Endothelial cell of umbilical vein (primary cell): ENCODE results near the gene SLAMF8. TPM values are rescaled to one million over a fixed set of nuclear protein-coding genes. Genes with fewer than 3 reads are reported as not detected.

Experiments
- BruUV-seq: library from RNA; stranded (reverse); fragments of 400-500 nt; replicated peaks from 2 replicates; lab custom pipeline; 2021; lab: Mats Ljungman, UMichigan
- CTCF ChIA-PET: fragments of 300-600, 350-600 bp; sonication (Branson Sonifier 250); formaldehyde crosslinking; loops from one replicate; lab custom pipeline; 2021; ENCODE audit warnings: antibody characterized with exemption, inconsistent platforms; lab: Charles Lee
- POLR2A ChIA-PET: fragments of 300-600, 350-600 bp; sonication (Branson Sonifier 250); formaldehyde crosslinking; loops from one replicate; lab custom pipeline; 2021; ENCODE audit warnings: antibody characterized with exemption, inconsistent platforms; lab: Charles Lee
- DNase-seq: peaks from one replicate; pipeline ENCODE4 v3.0.0-alpha.2; 2011; ENCODE audit warnings: low read depth, low spot score
- FAIRE-seq: peaks from 2 replicates; lab custom pipeline; 2011; peaks lifted over from hg19 to GRCh38; lab: Jason Lieb, UNC
- H2AFZ ChIP-seq: 2 replicates; pipeline ENCODE4 v1.6.0; 2012; ENCODE audit warnings: low read depth, low read length, control low read depth, inconsistent platforms
- H3K27ac ChIP-seq: 2 replicates; pipeline ENCODE4 v1.5.1; 2011; ENCODE audit warnings: low read depth, mild to moderate bottlenecking, control low read depth, low read length, moderate library complexity; ENCODE audit not compliant: insufficient read depth
- H3K27me3 ChIP-seq, 2 experiments: 2 replicates each; pipeline versions ENCODE4 v1.6.0 to v1.6.1; 2011; ENCODE audit warnings: low read length in 2 of 2, mixed read lengths in 1 of 2; ENCODE audit not compliant: control insufficient read depth in 2 of 2, insufficient read depth in 2 of 2
- H3K36me3 ChIP-seq, 2 experiments: 2 replicates in 1 of 2; 3 replicates in 1 of 2; pipeline ENCODE4 v1.5.1; 2011; ENCODE audit warnings: low read length in 2 of 2, mild to moderate bottlenecking in 1 of 2, moderate library complexity in 1 of 2; ENCODE audit not compliant: control insufficient read depth in 2 of 2, insufficient read depth in 2 of 2; ENCODE audit errors: extremely low read depth in 1 of 2
- H3K4me1 ChIP-seq: 3 replicates; pipeline ENCODE4 v1.5.1; 2011; ENCODE audit warnings: mild to moderate bottlenecking, low read length; ENCODE audit not compliant: control insufficient read depth, insufficient read depth; ENCODE audit errors: extremely low read depth
- H3K4me2 ChIP-seq: 2 replicates; pipeline ENCODE4 v1.6.1; 2011; ENCODE audit warnings: low read length, control low read depth, mixed read lengths; ENCODE audit not compliant: insufficient read depth
- H3K4me3 ChIP-seq, 3 experiments: fragments of 200-600 bp in 1 of 3; sonication (generic), shearing (Covaris generic) in 1 of 3; replicated peaks in 1 of 3; 2 replicates each; pipeline ENCODE4 v1.5.1; 2011 to 2016; ENCODE audit warnings: control low read depth in 3 of 3, low read length in 3 of 3, mild to moderate bottlenecking in 2 of 3, inconsistent platforms in 1 of 3, low read depth in 1 of 3, moderate library complexity in 1 of 3; ENCODE audit not compliant: insufficient read depth in 1 of 3
- H3K79me2 ChIP-seq: 2 replicates; pipeline ENCODE4 v1.6.0; 2012; ENCODE audit warnings: low read length, inconsistent platforms; ENCODE audit not compliant: control insufficient read depth, insufficient read depth
- H3K9ac ChIP-seq: replicated peaks from 2 replicates; pipeline ENCODE3; 2011; ENCODE audit warnings: low read length, control low read depth; ENCODE audit not compliant: insufficient read depth; ENCODE audit errors: extremely low read depth
- H3K9me1 ChIP-seq: replicated peaks from 3 replicates; pipeline ENCODE4 v1.6.0; 2011; ENCODE audit warnings: mild to moderate bottlenecking, low read length; ENCODE audit not compliant: control insufficient read depth, insufficient read depth; ENCODE audit errors: extremely low read depth
- H3K9me3 ChIP-seq: replicated peaks from 2 replicates; pipeline ENCODE4 v1.5.1; 2012; ENCODE audit warnings: low read length, inconsistent platforms; ENCODE audit not compliant: control insufficient read depth, insufficient read depth
- H4K20me1 ChIP-seq: replicated peaks from 2 replicates; pipeline ENCODE3; 2011; ENCODE audit warnings: mild to moderate bottlenecking, low read length; ENCODE audit not compliant: control insufficient read depth, insufficient read depth; ENCODE audit errors: extremely low read depth
- CTCF ChIP-seq, 2 donors: IDR thresholded peaks; 1 replicate in 1 of 2; 2 replicates in 1 of 2; pipeline ENCODE4 v1.5.1; 2011; ENCODE audit warnings: low read length in 2 of 2, mild to moderate bottlenecking in 2 of 2, moderate library complexity in 2 of 2, control low read depth in 1 of 2, inconsistent platforms in 1 of 2, low read depth in 1 of 2; ENCODE audit not compliant: insufficient read depth in 1 of 2; ENCODE audit errors: extremely low read depth in 1 of 2
- EZH2 ChIP-seq: IDR thresholded peaks from 2 replicates; pipeline ENCODE4 v1.6.1; 2012; ENCODE audit warnings: borderline replicate concordance, low read depth, mild to moderate bottlenecking, moderate library complexity, low read length, inconsistent platforms; ENCODE audit not compliant: severe bottlenecking
- FOS ChIP-seq: IDR thresholded peaks from 2 replicates; pipeline ENCODE4 v1.6.1; 2011; ENCODE audit warnings: mild to moderate bottlenecking, low read length, moderate library complexity, borderline replicate concordance; ENCODE audit not compliant: insufficient read depth
- GATA2 ChIP-seq: IDR thresholded peaks from 2 replicates; pipeline ENCODE4 v1.7.0; 2011; ENCODE audit warnings: low read depth, mild to moderate bottlenecking, moderate library complexity, mixed read lengths, low read length; ENCODE audit not compliant: insufficient read length, insufficient read depth
- JUN ChIP-seq: IDR thresholded peaks from 2 replicates; pipeline ENCODE4 v1.6.1; 2011; ENCODE audit warnings: borderline replicate concordance, low read depth; ENCODE audit not compliant: insufficient read length, insufficient read depth
- MYC ChIP-seq: IDR thresholded peaks from one replicate; pipeline ENCODE4 v1.6.1; 2011; ENCODE audit warnings: mild to moderate bottlenecking, low read depth, low read length
- POLR2A ChIP-seq: IDR thresholded peaks from 2 replicates; pipeline ENCODE4 v1.6.1; 2012; ENCODE audit warnings: low read depth, mild to moderate bottlenecking, control low read depth, low read length
- POLR2AphosphoS5 ChIP-seq: IDR thresholded peaks from 2 replicates; pipeline ENCODE4 v1.6.1; 2012; ENCODE audit warnings: low read depth, mild to moderate bottlenecking, control low read depth, low read length, moderate library complexity; ENCODE audit not compliant: insufficient read depth
- dilution Hi-C: fragments of 300-500 bp; cut with MboI; formaldehyde crosslinking; loops from one replicate; pipeline ENCODE4 v1.15.0; 2019; ENCODE audit warnings: low sequenced_read_pairs; ENCODE audit not compliant: extremely low pct_ligation_motif_present
- intact Hi-C: fragments of 100-400 bp; cut with micrococcal nuclease; formaldehyde crosslinking; loops from one replicate; pipeline ENCODE4 v1.10.0; 2022
- polyA plus RNA-seq, 4 experiments: library from polyadenylated mRNA; depleted of rRNA in 3 of 4; stranded (reverse) in 3 of 4; unstranded in 1 of 4; fragments of >200 nt; gene quantifications; 2 replicates each; pipeline versions ENCODE4 v1.2.1 to v1.2.3, GENCODE V29; 2011 to 2012; ENCODE audit warnings: missing spikeins in 1 of 4
- total RNA-seq: library from RNA; stranded (reverse); gene quantifications from 2 replicates; pipeline ENCODE4 v1.2.3, GENCODE V29; 2021
- TF ChIP-seq, protein P1 (sequence below): IDR thresholded peaks from 2 replicates; pipeline ENCODE4 v1.6.1; 2011; ENCODE audit not compliant: insufficient read depth, insufficient read length

SLAMF8 gene
- total and polyA plus RNA-seq, 2 donors (not counting 3 experiments of a cell fraction or from before 2014, with no cell fraction given): not detected

GRCh38 chr1:159848326-159848725, 21.7 kb downstream of the SLAMF8 start:
- Histone ChIP-seq H3K9me3 (no peaks in the 10 kb centered on the region), H3K4me1 (peaks cover 6% of the 10 kb centered on the region), H3K27me3 (peaks cover 0 to 4% of the 10 kb centered on the region in 2 experiments), H3K4me2 (no peak overlapping the region), H3K79me2 (no peaks in the 10 kb centered on the region), H2AFZ (no peak overlapping the region), H4K20me1 (no peaks in the 10 kb centered on the region), H3K4me3 (no peak overlapping the region), H3K9me1 (no peaks in the 10 kb centered on the region), H3K27ac (no peak overlapping the region), H3K36me3 (no peaks in the 10 kb centered on the region), H3K9ac (no peak overlapping the region)
- ChIA-PET POLR2A (no interaction called here), CTCF (interaction anchor here (1.2 kb wide), 1 partner anchor 42 kb away, joined by 4 read pairs; no protein-coding TSS in a partner anchor)
- TF ChIP-seq POLR2AphosphoS5 (no peak), POLR2A (no peak), MYC (no peak), JUN (no peak)
- TF ChIP-seq, protein P1, sequence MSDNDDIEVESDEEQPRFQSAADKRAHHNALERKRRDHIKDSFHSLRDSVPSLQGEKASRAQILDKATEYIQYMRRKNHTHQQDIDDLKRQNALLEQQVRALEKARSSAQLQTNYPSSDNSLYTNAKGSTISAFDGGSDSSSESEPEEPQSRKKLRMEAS: no peak
- dilution Hi-C loops: no loop called here
- no peak for FAIRE-seq
- intact Hi-C loops: no loop called here
- no TSS peak for BruUV-seq
- DNase-seq: no peak

DNA sequence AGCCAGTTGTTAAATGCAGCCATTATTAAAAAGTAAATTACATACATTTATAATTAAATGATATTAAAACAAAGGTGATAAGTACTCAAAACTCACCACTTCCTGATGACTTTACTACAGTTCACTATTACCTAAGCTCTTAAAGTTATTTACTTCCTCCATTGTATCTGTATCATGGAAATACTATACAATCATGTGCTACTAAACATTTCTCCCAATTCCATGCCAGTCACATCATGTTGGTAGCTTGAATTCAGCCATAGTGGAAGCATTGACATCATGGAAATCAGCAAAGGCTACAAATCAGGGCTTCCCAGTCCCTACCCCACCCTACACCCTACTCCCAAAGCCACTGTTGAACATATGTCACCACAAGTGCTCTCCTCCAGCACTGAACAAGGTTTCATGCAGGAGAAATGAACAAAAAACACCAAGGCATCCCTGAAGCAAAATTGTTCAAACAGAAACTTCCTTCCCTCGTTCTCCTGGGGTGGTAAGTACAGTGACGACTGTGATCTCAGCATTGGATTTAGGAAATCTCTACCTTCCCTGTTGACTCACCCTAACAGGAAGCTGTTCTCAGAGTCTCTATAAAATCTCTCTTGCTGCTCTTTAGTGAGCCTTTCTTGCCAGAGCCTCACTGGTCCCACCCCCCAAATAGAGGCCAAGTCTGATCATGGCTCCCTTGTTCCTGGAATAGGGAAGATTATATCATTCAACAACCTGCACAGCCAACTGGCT, 23.1 kb downstream of the SLAMF8 start:
- Histone ChIP-seq H3K9ac (no peak overlapping the region), H3K4me1 (peaks cover 14% of the 10 kb centered on the region), H3K4me2 (peak overlapping the region; percentile 19), H3K79me2 (no peaks in the 10 kb centered on the region), H3K27ac (no peak overlapping the region), H3K4me3 (no peak overlapping the region), H3K9me3 (no peaks in the 10 kb centered on the region), H3K36me3 (no peaks in the 10 kb centered on the region), H3K9me1 (no peaks in the 10 kb centered on the region), H3K27me3 (peaks cover 0 to 2% of the 10 kb centered on the region in 2 experiments), H4K20me1 (no peaks in the 10 kb centered on the region), H2AFZ (peak overlapping the region; percentile 14)
- BruUV-seq: no TSS peak
- ChIA-PET CTCF (interaction anchor here (1.2 to 5.9 kb wide), 4 partner anchors 9 to 51 kb away, joined by 4 to 32 read pairs (median 13); no protein-coding TSS in a partner anchor), POLR2A (no interaction called here)
- intact Hi-C loops: no loop called here
- dilution Hi-C loops: no loop called here
- FAIRE-seq (peak; percentile 61), DNase-seq (no peak)
- no peak for TF ChIP-seq GATA2
- no peak for TF ChIP-seq EZH2
- TF ChIP-seq MYC: no peak
- TF ChIP-seq CTCF (IDR thresholded peaks at IDR 0.05; ENCODE audit: extremely low read depth in 1 of 2, insufficient read depth in 1 of 2, low read depth in 1 of 2, low read length in 2 of 2): no peak
- TF ChIP-seq JUN: no peak
- no peak for TF ChIP-seq POLR2A
- TF ChIP-seq POLR2AphosphoS5: no peak
- no peak for TF ChIP-seq FOS
- TF ChIP-seq, protein P1: no peak
